GM19372 (cell line): ENCODE results near the gene CDH22.

ENCODE experiments used
- ATAC-seq: cut with Tn5 transposase; IDR thresholded peaks from one replicate; pipeline ENCODE4 v1.9.1; 2021; ENCODE audit warnings: mild to moderate bottlenecking, low read depth, moderate library complexity; ENCODE audit not compliant: unreplicated experiment

CDH22 gene

DNA sequence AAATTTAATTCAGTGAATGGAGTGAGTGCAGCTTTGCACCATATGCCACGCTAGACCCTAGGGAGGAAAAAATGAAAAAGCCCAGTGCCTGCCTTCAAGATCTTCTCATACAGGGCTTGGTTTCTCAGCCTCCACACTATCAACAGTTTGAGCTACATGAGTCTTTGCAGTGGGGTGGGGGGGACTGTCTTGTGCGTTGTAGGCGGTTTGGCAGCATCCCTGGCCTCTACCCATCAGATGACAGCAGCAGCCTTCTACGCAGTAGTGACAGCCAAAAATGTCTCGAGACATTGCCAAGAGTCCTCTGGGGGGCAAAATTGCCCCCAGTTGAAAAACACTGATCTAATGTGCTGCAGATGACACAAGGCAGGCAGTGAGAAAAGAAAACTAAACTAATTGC, 6.2 kb downstream of the CDH22 start:
- ATAC-seq: no peak

DNA sequence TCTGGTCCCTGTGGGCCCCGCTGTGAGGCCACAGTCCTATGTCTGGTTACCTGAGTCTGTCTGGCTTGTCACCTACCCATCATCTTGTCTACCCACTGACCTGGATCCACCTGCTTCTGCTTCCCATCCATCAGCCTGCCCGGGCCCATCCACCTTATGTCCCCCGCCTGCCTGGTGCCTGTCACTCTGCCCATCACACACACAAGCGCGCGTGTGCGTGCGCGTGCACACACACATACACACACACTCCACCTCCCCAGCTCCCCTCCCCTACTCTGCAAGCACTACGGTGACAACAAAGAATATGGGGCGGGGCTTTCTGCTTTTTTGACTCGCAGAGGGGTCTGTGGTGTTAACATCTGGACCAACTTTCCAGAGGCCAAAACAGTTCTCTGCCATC, 8.0 kb downstream of the CDH22 start:
- no peak for ATAC-seq

DNA sequence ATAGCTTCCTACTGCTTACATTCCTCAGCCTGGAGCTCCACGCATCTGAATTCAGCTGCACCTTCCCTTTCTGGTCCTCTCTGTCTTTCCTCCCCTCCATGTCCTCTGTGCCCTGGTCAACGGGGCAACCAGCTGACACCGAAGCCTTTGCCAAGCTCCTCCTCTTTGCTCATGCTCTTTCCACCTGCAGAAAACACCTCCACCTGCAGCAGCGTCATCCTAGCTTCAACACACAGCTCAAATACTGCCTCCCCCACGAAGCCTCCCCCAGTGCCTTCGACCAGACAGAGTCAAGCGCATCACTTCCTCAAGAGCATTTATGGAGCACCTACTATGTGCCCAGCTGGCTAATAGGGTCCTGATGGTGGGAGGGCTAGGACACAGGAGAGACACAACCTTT, 9.2 kb downstream of the CDH22 start:
- no peak for ATAC-seq

DNA sequence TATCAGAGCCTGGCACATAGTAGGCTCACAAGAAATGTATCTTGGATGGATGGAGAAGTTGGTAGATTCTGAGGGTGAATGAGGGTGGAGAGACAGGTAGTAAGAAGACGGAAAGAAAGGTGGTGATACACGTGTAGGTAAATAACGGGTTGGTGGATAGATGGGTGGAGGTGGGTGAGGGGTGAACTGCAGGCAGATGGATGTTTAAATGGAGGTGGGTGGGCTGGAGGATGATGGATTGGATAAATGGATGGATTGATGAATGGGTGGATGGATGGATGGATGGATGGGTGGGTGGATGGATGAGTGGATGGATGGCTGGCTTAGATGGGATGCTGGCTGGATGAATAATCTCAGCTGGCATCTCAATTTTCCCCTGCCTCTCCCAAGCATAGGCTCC, 9.9 kb downstream of the CDH22 start:
- ATAC-seq: no peak

DNA sequence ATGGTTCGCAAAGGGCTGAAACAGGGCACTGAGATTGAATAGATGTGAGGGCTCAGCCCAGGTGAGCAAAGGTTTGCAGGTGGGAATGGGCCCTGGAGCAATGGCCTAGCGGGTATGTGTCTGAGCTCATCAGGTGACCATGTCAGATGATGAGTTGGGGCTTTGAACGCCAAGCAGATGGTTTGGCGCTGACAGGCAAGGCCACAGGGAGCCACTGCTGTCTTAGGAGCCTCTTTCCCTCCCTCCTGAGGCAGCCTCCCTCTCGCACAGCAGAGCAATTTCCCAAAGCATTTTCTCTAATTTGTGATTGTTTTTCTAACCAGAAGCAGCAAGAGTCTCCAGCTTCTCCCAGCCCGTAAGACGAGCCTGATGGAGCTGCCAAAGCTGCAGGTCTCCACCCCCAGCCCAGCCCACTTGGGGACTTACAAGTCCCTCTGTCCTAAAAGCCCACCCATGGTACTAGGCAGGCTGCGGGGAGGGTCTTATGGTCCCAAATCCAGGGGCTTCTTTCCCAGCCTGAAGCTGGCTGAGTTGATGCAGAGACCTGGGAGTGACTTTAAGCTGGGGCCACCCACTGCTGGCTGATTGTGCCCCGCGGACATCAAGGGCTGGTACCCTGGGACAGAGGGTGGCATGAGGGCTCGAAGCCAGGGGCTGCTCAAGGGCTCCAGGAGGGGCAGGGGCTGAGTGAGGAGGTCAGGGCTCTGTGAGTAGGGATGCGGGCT, 11.6 kb downstream of the CDH22 start:
- ATAC-seq: no peak

DNA sequence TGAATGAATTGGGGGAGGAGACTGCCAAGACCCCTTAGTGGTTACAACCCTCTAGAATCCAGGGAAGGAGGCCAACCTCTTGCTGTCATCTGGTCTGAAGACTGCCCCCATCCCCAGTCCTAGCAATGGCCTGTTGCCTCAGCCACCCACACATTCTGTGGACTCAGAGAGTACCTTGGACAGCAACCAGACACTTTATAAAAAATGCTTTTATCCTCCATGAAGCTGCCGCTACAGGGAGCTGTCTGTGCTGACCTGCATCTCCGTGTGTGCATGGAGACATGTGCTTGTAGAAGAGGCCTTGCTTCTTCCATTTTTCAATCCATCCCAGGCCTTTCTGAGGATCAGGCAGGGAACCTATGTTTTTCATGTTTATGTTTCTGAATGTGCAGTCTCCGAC, 15.2 kb downstream of the CDH22 start:
- ATAC-seq: no peak

DNA sequence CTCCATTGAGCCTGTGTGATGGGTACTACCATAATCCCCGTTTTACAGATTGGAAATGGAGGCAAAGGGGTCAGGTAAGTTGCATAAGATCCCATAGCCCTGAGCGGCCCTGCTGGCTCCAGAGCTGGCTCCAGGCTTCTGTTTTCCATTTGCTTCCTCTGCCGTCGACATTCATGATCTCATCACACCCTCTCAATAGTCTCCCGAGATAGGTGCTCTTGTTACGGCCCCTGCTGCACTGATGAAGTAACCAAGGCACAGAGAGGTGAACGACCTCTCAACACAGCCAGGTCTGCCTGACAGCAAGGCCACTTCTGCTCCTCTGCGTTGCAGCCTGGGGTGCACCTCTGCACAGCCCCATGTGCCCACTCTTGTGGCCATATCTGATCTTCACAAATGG, 16.9 kb downstream of the CDH22 start:
- no peak for ATAC-seq

DNA sequence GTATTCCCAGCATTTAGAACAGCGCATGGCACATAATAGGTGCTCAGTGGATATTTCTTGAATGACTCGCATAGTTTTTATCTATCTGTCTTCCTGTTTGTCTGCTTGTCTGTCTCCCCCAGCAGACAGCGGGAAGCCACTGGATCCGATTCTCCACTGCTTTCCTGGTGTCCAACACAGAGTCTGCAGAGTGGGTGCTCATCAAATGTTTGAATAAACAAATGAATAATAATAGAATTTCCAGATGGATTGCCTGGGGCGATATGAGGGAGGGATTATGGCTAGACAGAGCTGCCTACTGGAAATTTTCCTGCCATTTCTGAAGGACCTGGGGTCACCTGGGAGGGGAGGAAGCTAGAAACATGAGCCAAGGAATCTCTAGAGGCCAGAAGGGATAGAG, 18.9 kb downstream of the CDH22 start:
- ATAC-seq: no peak

DNA sequence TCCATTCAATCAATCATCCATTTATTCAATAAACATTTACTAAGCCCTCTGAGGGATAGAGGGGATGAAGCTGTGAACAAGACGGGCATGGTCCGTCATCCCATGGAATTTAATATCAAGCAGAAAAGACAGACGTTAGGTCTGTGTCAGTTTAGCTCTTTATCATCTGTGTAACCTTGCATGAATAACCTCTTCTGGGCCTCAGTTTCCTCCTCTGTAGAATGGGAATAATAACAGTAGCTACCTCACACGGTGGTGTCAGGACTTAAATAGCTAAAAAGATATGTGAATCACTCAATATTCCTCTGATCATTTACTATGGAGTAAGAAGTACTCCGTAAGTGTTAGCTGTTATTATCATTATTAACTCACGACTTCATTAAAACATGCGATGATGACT, 21.3 kb downstream of the CDH22 start:
- no peak for ATAC-seq

DNA sequence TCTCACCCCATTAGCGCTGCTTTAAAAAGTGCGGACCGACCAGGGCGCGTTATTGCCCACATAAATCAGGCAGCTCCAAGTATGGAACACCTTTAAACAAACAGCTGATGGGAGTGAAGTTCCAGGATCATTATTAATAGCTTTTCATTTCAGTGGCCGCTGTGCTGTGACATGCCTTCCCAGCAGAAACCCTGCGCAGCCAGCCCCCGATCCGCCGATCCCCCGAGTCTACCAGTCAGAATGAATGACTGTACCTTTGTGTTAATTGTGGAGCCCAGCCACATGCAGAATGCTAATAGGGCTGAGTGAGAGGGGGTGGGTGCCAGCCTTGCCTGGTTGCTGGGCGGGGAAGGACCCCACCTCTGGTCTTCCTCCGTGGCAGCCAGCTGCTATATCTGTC, 21.9 kb downstream of the CDH22 start:
- no peak for ATAC-seq

DNA sequence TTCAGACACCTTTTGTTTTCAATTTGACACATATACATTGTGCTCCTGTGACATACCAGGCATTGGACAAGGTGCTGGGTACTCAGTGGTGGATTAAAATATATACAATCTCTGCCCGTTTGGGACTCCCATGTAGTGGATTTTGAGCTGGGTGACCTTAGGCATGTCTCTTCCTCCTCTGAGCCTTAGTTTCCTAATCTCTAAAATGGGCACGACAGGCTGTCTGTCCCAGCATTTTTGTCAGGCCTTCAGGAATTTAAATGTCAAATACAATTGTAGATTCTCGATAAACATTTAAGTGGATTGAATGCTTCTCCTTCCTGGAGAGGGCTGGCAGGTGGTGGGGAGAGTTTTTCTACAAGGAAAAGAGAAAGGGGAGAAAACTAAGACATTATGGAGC, 22.6 kb downstream of the CDH22 start:
- no peak for ATAC-seq

DNA sequence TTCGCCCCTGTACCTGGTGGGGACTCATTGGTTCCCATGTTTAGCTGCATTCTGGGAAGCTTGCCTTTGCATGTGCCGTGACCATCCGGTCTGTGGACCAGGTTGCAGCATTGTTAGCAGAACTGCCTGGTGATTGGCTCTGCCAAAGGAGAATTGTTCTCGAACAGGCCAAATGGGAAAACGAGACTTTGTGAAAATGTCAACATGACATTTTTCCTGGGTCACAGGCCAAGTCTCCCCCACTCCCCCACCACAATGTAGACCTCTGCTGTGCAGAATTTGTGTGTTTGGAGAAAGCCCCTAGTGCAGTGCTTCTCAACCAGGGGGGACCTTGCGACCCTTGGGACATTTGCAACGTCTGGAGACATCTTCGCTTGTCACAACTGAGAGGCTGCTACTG, 23.2 kb downstream of the CDH22 start:
- no peak for ATAC-seq

DNA sequence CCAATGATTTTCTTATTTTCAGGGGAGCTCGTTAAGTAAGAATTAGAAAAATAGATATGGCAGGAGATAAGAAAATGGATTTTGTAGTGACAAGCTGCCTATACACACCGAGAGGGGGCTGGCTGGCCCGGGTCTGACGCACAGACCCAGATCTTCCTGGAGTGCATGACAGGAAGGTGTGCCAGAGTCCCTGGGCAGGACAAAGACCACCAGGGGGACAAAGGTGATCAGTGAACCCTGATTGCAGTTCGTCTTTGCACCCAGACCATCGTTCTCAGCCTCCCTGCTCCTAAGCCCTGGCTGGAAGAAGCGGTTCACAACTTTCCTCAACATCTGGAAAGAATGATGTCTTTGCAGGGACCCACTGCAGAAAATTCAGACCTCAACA, 24.3 kb downstream of the CDH22 start:
- ATAC-seq: no peak

DNA sequence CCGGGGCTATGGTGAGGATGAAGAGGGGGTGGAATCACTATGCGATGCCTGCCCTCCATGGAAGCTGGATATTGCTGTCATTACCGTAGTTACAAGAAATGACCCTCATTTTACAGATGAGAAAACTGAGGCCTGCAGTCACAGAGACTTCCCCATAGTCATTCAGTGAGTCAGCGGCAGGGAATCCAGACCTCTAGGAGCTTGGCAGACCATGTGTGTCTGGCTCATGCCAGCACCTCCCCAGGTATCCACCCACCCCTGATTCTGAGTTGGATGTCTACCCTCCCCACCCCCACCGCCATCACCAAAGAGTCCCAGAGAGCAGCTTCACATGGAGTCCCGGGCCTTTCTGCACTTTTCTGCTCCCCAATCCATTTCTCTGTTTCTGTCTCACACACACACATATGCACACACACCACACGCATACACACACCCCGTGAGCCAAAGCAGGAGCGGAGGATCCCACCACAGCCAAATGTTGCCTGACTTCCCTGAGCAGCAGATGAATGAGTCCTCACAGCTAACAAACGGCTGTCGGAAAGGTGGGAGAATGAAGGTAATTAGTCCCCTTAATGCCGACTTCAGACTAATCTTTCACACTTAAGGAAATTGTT, 24.8 kb downstream of the CDH22 start:
- ATAC-seq: no peak

DNA sequence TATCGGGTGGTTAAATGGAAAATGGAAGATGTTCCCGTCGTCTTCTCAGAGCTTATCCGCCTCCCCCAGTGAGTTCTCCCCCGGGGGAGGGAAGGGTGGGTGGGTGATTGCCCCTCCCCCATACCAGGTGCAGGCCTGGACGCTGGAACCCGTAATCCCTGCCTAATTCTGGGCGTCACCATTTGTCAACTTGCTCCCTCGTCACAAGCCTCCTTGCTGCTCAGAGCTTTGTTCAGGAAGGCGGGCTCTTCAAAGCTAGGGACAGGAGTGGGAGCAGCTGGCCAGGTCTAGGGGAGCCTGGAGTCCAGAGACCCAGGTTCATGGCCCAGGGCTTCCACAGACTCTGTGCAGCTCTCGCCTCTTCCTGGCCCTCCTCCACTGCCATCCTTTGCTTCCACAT, 25.6 kb downstream of the CDH22 start:
- no peak for ATAC-seq

DNA sequence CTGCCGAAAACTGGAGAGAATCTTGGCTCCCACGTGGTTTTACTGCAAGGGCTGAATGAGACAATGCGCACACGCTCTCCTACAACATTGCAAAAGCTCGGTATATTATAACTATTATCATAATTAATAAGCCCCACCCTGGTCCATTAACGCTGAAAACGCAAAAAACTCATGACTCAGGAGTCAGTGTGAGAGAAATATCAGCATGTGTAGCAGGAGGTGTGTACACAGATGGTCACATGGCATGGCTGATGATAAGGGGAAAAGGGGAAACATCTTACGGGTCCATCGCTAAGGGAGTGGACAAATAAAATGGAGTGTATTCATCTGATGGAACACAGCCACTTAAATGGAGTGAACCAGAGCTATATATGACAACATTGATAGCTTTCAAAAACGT, 29.2 kb downstream of the CDH22 start:
- no peak for ATAC-seq

DNA sequence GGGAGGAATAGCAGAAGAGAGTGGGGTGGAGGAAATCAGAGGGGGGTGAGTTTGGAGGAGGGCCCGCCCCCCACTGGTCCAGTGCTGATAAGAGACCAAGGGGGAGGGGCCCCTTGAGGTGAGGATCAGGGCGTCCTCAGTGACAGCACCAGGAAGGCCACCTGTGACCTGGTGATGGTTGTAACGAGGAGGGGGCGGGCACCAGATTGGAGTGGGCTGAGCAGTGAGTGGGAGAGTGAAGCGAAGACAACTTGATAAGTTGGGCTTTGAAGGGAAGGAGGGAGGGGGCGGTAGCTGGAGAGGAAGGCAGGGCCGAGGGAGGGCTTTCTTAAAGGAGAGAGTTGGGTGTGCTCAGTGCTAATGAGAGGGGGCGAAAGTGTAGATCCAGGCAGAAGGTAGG, 30.7 kb downstream of the CDH22 start:
- ATAC-seq: no peak

DNA sequence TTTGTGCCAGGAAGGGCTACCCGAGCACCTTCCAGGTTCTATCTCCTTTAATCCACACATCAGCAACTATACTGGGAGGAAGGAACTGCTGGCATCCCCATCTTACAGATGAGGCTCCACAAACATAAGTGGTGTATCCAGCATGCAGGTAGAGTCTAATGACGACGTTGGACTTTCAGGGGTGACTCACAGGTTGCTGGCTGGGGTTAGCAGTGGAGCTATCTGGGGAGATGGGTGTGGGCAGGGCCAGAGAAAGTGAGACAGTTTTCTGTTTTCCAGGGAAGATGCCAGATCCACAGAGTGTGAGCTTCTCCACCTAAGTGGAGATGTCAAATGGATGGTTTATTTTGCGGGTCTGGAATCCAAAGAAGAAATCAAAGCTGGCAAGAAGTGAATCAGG, 31.8 kb downstream of the CDH22 start:
- ATAC-seq: no peak

DNA sequence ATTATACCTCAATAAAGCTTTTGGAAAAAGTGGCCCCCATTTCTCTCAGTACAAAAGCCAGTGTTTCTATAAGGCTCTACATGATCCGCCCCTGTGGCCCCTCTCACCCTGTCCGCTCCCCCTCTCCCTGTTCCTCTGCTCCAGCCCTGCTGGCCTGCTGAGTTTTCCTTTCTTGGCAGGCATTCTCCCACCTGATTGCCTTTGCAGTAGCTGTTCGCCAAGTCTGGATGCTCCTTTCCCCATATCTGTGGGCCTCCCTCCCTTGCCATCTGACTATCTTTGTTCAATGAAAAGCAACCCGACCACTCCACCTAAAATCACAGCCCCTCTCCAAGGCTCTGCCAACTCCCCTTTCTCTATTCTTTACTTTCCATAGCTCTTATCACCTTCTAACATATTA, 33.2 kb downstream of the CDH22 start:
- ATAC-seq: no peak

DNA sequence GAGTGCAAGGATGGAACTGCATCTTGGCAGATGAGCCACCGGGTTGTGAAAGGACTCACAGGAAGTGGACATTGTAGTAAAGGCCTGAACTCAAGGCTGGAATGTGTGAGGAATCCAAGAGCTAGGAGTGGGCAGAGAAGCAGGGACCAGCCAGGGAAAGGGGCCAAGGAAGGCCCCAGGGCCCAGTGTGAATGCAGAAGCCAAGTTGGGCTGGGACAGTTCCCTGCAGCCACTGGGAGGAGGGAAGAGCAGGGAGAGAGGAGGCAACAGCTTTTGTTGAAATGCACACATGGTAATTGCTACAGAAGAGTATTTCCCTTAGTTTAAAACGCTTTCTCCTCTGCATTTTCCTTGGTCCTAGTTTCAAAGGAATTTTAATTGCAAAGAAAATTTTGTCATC, 34.6 kb downstream of the CDH22 start:
- no peak for ATAC-seq

DNA sequence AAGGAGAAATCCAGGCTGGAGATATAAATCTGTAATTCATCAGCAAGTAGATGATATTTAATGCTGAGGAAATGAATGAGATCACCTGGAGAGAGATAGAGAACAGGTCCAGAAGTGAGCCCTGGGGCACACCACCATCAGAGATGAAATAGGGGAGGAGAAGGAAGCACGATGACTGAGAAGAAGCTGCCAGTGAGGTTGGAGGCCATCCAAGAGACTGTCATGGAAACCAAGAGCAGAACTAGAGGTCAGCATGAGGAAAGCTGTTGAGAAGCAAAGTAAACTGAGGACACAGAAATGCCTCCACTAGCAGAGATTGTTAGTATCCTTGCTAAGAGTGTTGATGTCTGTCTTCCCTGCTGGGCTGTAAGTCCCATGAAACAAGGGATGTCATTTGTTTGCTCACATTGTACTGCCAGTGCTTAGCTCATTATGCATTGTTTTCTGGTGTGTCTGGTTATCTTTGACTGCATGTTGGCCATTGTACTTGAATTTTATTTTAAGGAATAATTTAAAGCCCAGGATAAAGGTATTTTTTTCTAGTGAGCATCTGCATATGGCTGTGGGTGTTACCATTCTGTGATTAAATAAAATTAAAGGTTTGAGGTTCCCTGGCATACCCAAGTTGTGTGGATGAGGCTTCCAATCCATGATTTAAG, 35.8 kb downstream of the CDH22 start:
- ATAC-seq: no peak
